ENCODE results near the gene DUOX2. TPM values are rescaled to one million over a fixed set of nuclear protein-coding genes. Genes with fewer than 3 reads are reported as not detected.

Gene DUOX2
- total and polyA plus RNA-seq, 4 donors = 0.08 to 0.11 TPM; not detected in 2

- no peak for DNase-seq (ENCODE audit: low read depth in 4 of 6, low spot score in 6 of 6)
- Histone ChIP-seq H3K4me1 (ENCODE audit: control insufficient read depth, insufficient read depth, low read length) (peaks cover 5% of the 10 kb centered on the region), H3K9me3 (ENCODE audit: control insufficient read depth, insufficient read depth, low read length) (no peaks in the 10 kb centered on the region), H3K27me3 (ENCODE audit: control insufficient read depth, insufficient read depth, low read length) (no peaks in the 10 kb centered on the region), H3K27ac (ENCODE audit: low read depth, low read length) (no peak overlapping the region), H3K4me3 (ENCODE audit: low read depth, low read length) (no peak overlapping the region), H3K36me3 (ENCODE audit: control insufficient read depth, insufficient read depth, low read length) (peaks cover 10% of the 10 kb centered on the region)
- WGBS (ENCODE audit: insufficient coverage) = 81% methylated on average over 5 of the region's 6 CpGs
Measured at GRCh38 chr15:45150481-45150880, 36.5 kb upstream of the DUOX2 start.

GRCh38 chr15:45149060-45149459, 35.1 kb upstream of the DUOX2 start:
- Histone ChIP-seq H3K36me3 (ENCODE audit: control insufficient read depth, insufficient read depth, low read length) (peaks cover 10% of the 10 kb centered on the region), H3K4me1 (ENCODE audit: control insufficient read depth, insufficient read depth, low read length) (peaks cover 3% of the 10 kb centered on the region), H3K4me3 (ENCODE audit: low read depth, low read length) (no peak overlapping the region), H3K27me3 (ENCODE audit: control insufficient read depth, insufficient read depth, low read length) (no peaks in the 10 kb centered on the region), H3K9me3 (ENCODE audit: control insufficient read depth, insufficient read depth, low read length) (no peaks in the 10 kb centered on the region), H3K27ac (ENCODE audit: low read depth, low read length) (no peak overlapping the region)
- DNase-seq (ENCODE audit: low read depth in 4 of 6, low spot score in 6 of 6) = no peak
- no CpG with 5 or more reads among the region's 1 CpG for WGBS (ENCODE audit: insufficient coverage)

DNA sequence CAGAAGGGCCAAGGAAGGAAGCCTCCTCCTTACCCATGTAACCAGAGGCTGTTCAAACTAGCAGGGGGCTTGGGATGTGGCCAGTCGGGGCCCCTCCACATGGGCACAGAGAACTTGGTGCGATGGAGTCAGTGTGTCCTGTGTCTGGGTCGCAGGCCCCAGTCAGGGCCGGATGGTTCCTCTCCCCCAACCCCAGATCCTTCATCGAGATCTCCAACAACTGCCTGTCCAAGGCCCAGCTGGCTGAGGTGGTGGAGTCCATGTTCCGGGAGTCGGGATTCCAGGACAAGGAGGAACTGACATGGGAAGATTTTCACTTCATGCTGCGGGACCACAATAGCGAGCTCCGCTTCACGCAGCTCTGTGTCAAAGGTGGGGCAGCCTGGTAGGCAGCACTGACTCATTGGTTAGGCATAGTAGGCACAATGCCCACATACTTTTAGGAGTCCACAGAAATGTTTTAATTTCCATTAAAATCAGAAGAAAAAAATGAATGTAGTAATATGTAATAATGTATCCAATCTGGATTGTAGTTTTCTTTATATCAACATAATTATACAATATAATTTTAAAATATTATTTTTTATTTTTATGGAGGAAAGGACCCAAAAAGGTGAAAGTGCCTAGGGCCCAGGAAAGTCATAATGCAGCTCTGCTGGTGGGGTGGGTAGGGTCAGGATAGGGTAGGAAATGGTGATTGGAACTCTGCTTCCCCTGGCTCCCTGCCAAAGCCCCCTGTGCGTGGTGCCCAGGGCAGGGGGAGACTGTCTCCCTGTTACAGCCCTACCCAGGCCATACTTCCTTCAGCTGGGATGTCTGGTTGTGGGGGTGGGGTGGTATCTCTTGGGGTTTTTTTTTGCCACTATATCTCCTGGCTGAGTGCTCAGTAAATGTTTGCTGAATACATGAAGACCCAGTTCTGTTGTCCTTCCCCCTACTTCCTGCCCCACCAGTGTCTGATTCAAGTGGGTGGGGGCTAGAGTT, 34.4 kb upstream of the DUOX2 start:
- Histone ChIP-seq H3K9me3 (ENCODE audit: control insufficient read depth, insufficient read depth, low read length) (no peaks in the 10 kb centered on the region), H3K27me3 (ENCODE audit: control insufficient read depth, insufficient read depth, low read length) (no peaks in the 10 kb centered on the region), H3K4me1 (ENCODE audit: control insufficient read depth, insufficient read depth, low read length) (no peaks in the 10 kb centered on the region), H3K4me3 (ENCODE audit: low read depth, low read length) (no peak overlapping the region), H3K27ac (ENCODE audit: low read depth, low read length) (no peak overlapping the region), H3K36me3 (ENCODE audit: control insufficient read depth, insufficient read depth, low read length) (peaks cover 10% of the 10 kb centered on the region)
- 100% methylated on average over 6 of the region's 12 CpGs for WGBS (ENCODE audit: insufficient coverage)
- DNase-seq (ENCODE audit: low read depth in 4 of 6, low spot score in 6 of 6) = no peak

GRCh38 chr15:45147606-45148005, 33.6 kb upstream of the DUOX2 start:
- Histone ChIP-seq H3K27ac (ENCODE audit: low read depth, low read length) (no peak overlapping the region), H3K36me3 (ENCODE audit: control insufficient read depth, insufficient read depth, low read length) (peaks cover 10% of the 10 kb centered on the region), H3K4me1 (ENCODE audit: control insufficient read depth, insufficient read depth, low read length) (no peaks in the 10 kb centered on the region), H3K9me3 (ENCODE audit: control insufficient read depth, insufficient read depth, low read length) (no peaks in the 10 kb centered on the region), H3K4me3 (ENCODE audit: low read depth, low read length) (no peak overlapping the region), H3K27me3 (ENCODE audit: control insufficient read depth, insufficient read depth, low read length) (no peaks in the 10 kb centered on the region)
- 100% methylated on average over 3 of the region's 7 CpGs for WGBS (ENCODE audit: insufficient coverage)
- no peak for DNase-seq (ENCODE audit: low read depth in 4 of 6, low spot score in 6 of 6)

DNA sequence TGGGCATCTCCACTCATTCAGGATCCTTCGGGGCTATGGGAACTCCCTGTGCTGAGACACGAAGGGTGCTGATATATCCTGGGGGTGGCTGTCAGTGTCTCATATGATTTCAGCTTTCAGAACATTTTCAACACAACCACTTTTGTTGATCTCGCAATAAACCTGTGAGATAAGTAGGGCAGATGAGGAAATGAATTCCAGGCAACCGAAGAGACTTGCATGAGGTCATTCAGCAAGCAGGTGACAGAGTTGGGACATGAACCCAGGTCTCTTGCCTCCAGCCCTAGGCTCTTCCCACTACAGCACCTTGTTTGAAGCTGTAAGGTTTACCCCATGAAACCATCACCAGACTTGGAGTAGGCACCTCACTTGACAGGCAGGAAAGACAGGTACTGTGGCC, 32.4 kb upstream of the DUOX2 start:
- H3K9me3 ChIP-seq (ENCODE audit: control insufficient read depth, insufficient read depth, low read length) = no peaks in the 10 kb centered on the region
- H3K27ac ChIP-seq (ENCODE audit: low read depth, low read length) = no peak overlapping the region
- DNase-seq (ENCODE audit: low read depth in 4 of 6, low spot score in 6 of 6) = no peak
- H3K36me3 ChIP-seq (ENCODE audit: control insufficient read depth, insufficient read depth, low read length) = no peaks in the 10 kb centered on the region
- no peak overlapping the region for H3K4me3 ChIP-seq (ENCODE audit: low read depth, low read length)
- H3K27me3 ChIP-seq (ENCODE audit: control insufficient read depth, insufficient read depth, low read length) = no peaks in the 10 kb centered on the region
- no peaks in the 10 kb centered on the region for H3K4me1 ChIP-seq (ENCODE audit: control insufficient read depth, insufficient read depth, low read length)
- WGBS (ENCODE audit: insufficient coverage) = 100% methylated on average over 1 of the region's 4 CpGs

DNA sequence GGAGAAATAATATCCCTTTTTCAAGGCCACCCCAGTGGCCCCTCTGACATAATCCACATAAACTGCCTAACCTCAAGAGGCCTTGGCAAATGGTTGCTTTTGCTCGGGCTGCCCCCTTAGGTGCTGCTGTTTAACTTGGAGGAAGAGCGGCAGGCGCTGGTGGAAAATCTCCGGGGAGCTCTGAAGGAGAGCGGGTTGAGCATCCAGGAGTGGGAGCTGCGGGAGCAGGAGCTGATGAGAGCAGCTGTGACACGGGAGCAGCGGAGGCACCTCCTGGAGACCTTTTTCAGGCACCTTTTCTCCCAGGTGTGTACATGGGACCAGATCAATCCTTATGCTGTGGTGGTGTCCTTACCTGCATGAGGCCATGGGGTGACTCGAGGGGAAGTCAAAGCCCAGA, 30.8 kb upstream of the DUOX2 start:
- no peaks in the 10 kb centered on the region for H3K27me3 ChIP-seq (ENCODE audit: control insufficient read depth, insufficient read depth, low read length)
- no peaks in the 10 kb centered on the region for H3K36me3 ChIP-seq (ENCODE audit: control insufficient read depth, insufficient read depth, low read length)
- no peaks in the 10 kb centered on the region for H3K4me1 ChIP-seq (ENCODE audit: control insufficient read depth, insufficient read depth, low read length)
- DNase-seq (ENCODE audit: low read depth in 4 of 6, low spot score in 6 of 6) = no peak
- WGBS (ENCODE audit: insufficient coverage) = 67% methylated on average over 8 of the region's 9 CpGs
- no peak overlapping the region for H3K27ac ChIP-seq (ENCODE audit: low read depth, low read length)
- H3K4me3 ChIP-seq (ENCODE audit: low read depth, low read length) = no peak overlapping the region
- no peaks in the 10 kb centered on the region for H3K9me3 ChIP-seq (ENCODE audit: control insufficient read depth, insufficient read depth, low read length)

GRCh38 chr15:45143946-45144345, 30.0 kb upstream of the DUOX2 start:
- WGBS (ENCODE audit: insufficient coverage) = 88% methylated on average over 11 of the region's 11 CpGs
- no peaks in the 10 kb centered on the region for H3K4me1 ChIP-seq (ENCODE audit: control insufficient read depth, insufficient read depth, low read length)
- H3K4me3 ChIP-seq (ENCODE audit: low read depth, low read length) = no peak overlapping the region
- no peaks in the 10 kb centered on the region for H3K9me3 ChIP-seq (ENCODE audit: control insufficient read depth, insufficient read depth, low read length)
- no peak overlapping the region for H3K27ac ChIP-seq (ENCODE audit: low read depth, low read length)
- H3K27me3 ChIP-seq (ENCODE audit: control insufficient read depth, insufficient read depth, low read length) = no peaks in the 10 kb centered on the region
- no peak for DNase-seq (ENCODE audit: low read depth in 4 of 6, low spot score in 6 of 6)
- no peaks in the 10 kb centered on the region for H3K36me3 ChIP-seq (ENCODE audit: control insufficient read depth, insufficient read depth, low read length)

- Histone ChIP-seq H3K27me3 (ENCODE audit: control insufficient read depth, insufficient read depth, low read length) (no peaks in the 10 kb centered on the region), H3K36me3 (ENCODE audit: control insufficient read depth, insufficient read depth, low read length) (no peaks in the 10 kb centered on the region), H3K4me3 (ENCODE audit: low read depth, low read length) (no peak overlapping the region), H3K4me1 (ENCODE audit: control insufficient read depth, insufficient read depth, low read length) (no peaks in the 10 kb centered on the region), H3K9me3 (ENCODE audit: control insufficient read depth, insufficient read depth, low read length) (no peaks in the 10 kb centered on the region), H3K27ac (ENCODE audit: low read depth, low read length) (no peak overlapping the region)
- WGBS (ENCODE audit: insufficient coverage) = 94% methylated on average over 5 of the region's 7 CpGs
- no peak for DNase-seq (ENCODE audit: low read depth in 4 of 6, low spot score in 6 of 6)
Measured at GRCh38 chr15:45143056-45143455, 29.1 kb upstream of the DUOX2 start.

- H3K9me3 ChIP-seq (ENCODE audit: control insufficient read depth, insufficient read depth, low read length) = no peaks in the 10 kb centered on the region
- 83% methylated on average over 4 of the region's 5 CpGs for WGBS (ENCODE audit: insufficient coverage)
- H3K27ac ChIP-seq (ENCODE audit: low read depth, low read length) = no peak overlapping the region
- H3K27me3 ChIP-seq (ENCODE audit: control insufficient read depth, insufficient read depth, low read length) = peaks cover 6% of the 10 kb centered on the region
- H3K4me1 ChIP-seq (ENCODE audit: control insufficient read depth, insufficient read depth, low read length) = peaks cover 1% of the 10 kb centered on the region
- no peak overlapping the region for H3K4me3 ChIP-seq (ENCODE audit: low read depth, low read length)
- H3K36me3 ChIP-seq (ENCODE audit: control insufficient read depth, insufficient read depth, low read length) = no peaks in the 10 kb centered on the region
- no peak for DNase-seq (ENCODE audit: low read depth in 4 of 6, low spot score in 6 of 6)
Measured at GRCh38 chr15:45141386-45141785, 27.4 kb upstream of the DUOX2 start.
